ENCODE results near the gene SKIC2. TPM values are rescaled to one million over a fixed set of nuclear protein-coding genes. Genes with fewer than 3 reads are reported as not detected.

SKIC2 gene
- total and polyA plus RNA-seq, 10 of the 15 experiments (the other 5 are each of a cell fraction or from before 2014, with no cell fraction given): 3.3 to 79.2 (median 32.5) TPM

DNA sequence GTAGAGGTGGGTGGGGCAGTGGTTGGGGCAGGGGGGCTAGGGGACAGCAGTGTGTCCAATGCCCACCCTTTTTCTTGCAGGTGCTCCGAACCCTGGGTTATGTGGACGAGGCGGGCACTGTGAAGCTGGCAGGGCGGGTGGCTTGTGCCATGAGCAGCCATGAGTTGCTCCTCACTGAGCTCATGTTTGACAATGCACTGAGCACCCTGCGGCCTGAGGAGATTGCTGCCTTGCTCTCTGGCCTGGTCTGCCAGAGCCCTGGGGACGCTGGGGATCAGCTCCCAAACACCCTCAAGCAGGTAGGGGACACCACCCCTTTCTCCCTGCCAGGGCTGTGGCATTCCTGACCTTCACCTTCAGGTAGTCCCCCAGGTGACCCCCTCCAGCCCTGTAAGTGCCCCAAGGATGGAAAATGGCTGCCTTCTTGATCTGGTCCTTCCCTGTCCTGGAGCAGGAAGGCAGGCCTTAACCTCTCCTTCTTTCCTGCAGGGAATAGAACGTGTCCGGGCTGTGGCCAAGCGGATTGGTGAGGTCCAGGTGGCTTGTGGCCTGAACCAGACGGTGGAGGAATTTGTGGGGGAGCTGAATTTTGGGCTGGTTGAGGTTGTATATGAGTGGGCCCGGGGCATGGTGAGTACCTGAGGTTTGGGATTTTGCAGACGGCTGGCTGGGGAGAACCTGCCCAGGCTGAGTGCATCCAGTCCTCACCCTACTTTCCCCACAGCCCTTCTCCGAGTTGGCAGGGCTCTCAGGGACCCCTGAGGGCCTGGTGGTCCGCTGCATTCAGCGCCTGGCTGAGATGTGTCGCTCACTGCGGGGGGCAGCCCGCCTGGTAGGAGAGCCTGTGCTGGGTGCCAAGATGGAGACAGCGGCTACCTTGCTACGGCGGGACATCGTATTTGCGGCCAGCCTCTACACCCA is 10.1 kb downstream of the SKIC2 start:
- FAIRE-seq (no peak), DNase-seq (ENCODE audit: low read depth, low spot score) (no peak), ATAC-seq (no peak)
- intact Hi-C loops (cut with micrococcal nuclease; ENCODE audit: unreplicated experiment) (no loop called here), in situ Hi-C loops (cut with MboI) (no loop called here)
- no peak overlapping the region for H3K27ac ChIP-seq (ENCODE audit: control insufficient read depth, insufficient read depth)
- ChIA-PET SMC1A (ENCODE audit: uncharacterized antibody, unreplicated experiment) (interaction anchor here (1.4 kb wide), 1 partner anchor 10 kb away, joined by 5 read pairs; the partner anchor contains the start of genes NELFE and SKIC2), CTCF (interaction anchor here (0.9 to 1.1 kb wide), 2 partner anchors 11 to 17 kb away, joined by 3 read pairs; no protein-coding TSS in a partner anchor), POLR2A (no interaction called here), RAD21 (ENCODE audit: unreplicated experiment) (no interaction called here)
- H3K4me3 ChIP-seq: no peak overlapping the region
- H3K4me2 ChIP-seq (ENCODE audit: control insufficient read depth, insufficient read depth): no peak overlapping the region
- no peak overlapping the region for H2AFZ ChIP-seq (ENCODE audit: control insufficient read depth, low read depth, low read length)
- WGBS (ENCODE audit: insufficient coverage, insufficient replicate concordance, low lambda C conversion rate, missing lambda C conversion rate): 88% methylated on average over 23 of the region's 23 CpGs
- H3K9me3 ChIP-seq (replicated peaks; ENCODE audit: control insufficient read depth, insufficient read depth, low read length): no peaks in the 10 kb centered on the region
- H3K36me3 ChIP-seq (ENCODE audit: control insufficient read depth in 2 of 2, insufficient read depth in 2 of 2, low read length in 1 of 2): peaks cover 11 to 16% of the 10 kb centered on the region in 2 experiments; a peak in 3 of 4 replicates
- no peaks in the 10 kb centered on the region for H3K27me3 ChIP-seq (replicated peaks in 1 of 2; ENCODE audit: control insufficient read depth in 2 of 2, insufficient read depth in 2 of 2, low read length in 1 of 2)
- BruUV-seq (replicated peaks): no TSS peak
- H3K79me2 ChIP-seq (ENCODE audit: control insufficient read depth, insufficient read depth, low read length): peaks cover 22% of the 10 kb centered on the region
- no peak overlapping the region for H3K9ac ChIP-seq (ENCODE audit: control insufficient read depth, insufficient read depth, low read length)
- no peaks in the 10 kb centered on the region for H4K20me1 ChIP-seq (ENCODE audit: control insufficient read depth, insufficient read depth)
- peaks cover 13% of the 10 kb centered on the region for H3K4me1 ChIP-seq (ENCODE audit: control insufficient read depth, insufficient read depth, low read length)
- TF ChIP-seq CBX5 (IDR thresholded peaks at IDR 0.05; ENCODE audit: low read depth) (no peak), EZH2 (IDR thresholded peaks at IDR 0.05; ENCODE audit: borderline replicate concordance, control insufficient read depth, low read depth, low read length) (no peak), TCF3 (IDR thresholded peaks at IDR 0.05; ENCODE audit: borderline replicate concordance, insufficient read depth, low read depth, low read length) (no peak), TAF1 (IDR thresholded peaks at IDR 0.05; ENCODE audit: borderline replicate concordance, low read depth, low read length) (no peak), SP1 (IDR thresholded peaks at IDR 0.05; ENCODE audit: low read depth, low read length) (no peak), POLR2AphosphoS5 (IDR thresholded peaks at IDR 0.05; ENCODE audit: low read length) (no peak)
- TF ChIP-seq, protein P1, sequence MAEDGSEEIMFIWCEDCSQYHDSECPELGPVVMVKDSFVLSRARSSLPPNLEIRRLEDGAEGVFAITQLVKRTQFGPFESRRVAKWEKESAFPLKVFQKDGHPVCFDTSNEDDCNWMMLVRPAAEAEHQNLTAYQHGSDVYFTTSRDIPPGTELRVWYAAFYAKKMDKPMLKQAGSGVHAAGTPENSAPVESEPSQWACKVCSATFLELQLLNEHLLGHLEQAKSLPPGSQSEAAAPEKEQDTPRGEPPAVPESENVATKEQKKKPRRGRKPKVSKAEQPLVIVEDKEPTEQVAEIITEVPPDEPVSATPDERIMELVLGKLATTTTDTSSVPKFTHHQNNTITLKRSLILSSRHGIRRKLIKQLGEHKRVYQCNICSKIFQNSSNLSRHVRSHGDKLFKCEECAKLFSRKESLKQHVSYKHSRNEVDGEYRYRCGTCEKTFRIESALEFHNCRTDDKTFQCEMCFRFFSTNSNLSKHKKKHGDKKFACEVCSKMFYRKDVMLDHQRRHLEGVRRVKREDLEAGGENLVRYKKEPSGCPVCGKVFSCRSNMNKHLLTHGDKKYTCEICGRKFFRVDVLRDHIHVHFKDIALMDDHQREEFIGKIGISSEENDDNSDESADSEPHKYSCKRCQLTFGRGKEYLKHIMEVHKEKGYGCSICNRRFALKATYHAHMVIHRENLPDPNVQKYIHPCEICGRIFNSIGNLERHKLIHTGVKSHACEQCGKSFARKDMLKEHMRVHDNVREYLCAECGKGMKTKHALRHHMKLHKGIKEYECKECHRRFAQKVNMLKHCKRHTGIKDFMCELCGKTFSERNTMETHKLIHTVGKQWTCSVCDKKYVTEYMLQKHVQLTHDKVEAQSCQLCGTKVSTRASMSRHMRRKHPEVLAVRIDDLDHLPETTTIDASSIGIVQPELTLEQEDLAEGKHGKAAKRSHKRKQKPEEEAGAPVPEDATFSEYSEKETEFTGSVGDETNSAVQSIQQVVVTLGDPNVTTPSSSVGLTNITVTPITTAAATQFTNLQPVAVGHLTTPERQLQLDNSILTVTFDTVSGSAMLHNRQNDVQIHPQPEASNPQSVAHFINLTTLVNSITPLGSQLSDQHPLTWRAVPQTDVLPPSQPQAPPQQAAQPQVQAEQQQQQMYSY (CRISPR knock-in tag; IDR thresholded peaks at IDR 0.05): no peak
- TF ChIP-seq, protein P2, sequence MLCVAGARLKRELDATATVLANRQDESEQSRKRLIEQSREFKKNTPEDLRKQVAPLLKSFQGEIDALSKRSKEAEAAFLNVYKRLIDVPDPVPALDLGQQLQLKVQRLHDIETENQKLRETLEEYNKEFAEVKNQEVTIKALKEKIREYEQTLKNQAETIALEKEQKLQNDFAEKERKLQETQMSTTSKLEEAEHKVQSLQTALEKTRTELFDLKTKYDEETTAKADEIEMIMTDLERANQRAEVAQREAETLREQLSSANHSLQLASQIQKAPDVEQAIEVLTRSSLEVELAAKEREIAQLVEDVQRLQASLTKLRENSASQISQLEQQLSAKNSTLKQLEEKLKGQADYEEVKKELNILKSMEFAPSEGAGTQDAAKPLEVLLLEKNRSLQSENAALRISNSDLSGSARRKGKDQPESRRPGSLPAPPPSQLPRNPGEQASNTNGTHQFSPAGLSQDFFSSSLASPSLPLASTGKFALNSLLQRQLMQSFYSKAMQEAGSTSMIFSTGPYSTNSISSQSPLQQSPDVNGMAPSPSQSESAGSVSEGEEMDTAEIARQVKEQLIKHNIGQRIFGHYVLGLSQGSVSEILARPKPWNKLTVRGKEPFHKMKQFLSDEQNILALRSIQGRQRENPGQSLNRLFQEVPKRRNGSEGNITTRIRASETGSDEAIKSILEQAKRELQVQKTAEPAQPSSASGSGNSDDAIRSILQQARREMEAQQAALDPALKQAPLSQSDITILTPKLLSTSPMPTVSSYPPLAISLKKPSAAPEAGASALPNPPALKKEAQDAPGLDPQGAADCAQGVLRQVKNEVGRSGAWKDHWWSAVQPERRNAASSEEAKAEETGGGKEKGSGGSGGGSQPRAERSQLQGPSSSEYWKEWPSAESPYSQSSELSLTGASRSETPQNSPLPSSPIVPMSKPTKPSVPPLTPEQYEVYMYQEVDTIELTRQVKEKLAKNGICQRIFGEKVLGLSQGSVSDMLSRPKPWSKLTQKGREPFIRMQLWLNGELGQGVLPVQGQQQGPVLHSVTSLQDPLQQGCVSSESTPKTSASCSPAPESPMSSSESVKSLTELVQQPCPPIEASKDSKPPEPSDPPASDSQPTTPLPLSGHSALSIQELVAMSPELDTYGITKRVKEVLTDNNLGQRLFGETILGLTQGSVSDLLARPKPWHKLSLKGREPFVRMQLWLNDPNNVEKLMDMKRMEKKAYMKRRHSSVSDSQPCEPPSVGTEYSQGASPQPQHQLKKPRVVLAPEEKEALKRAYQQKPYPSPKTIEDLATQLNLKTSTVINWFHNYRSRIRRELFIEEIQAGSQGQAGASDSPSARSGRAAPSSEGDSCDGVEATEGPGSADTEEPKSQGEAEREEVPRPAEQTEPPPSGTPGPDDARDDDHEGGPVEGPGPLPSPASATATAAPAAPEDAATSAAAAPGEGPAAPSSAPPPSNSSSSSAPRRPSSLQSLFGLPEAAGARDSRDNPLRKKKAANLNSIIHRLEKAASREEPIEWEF (IDR thresholded peaks at IDR 0.05; ENCODE audit: insufficient replicate concordance, low read depth, low read length): no peak

Measured in GM12878 (cell line).